HG03460 (cell line): Measurements from ENCODE around the gene AARS2.

Experiments used
- ATAC-seq: cut with Tn5 transposase; IDR thresholded peaks from one replicate; pipeline ENCODE4 v1.9.1; 2021; ENCODE audit not compliant: unreplicated experiment

AARS2 gene

DNA sequence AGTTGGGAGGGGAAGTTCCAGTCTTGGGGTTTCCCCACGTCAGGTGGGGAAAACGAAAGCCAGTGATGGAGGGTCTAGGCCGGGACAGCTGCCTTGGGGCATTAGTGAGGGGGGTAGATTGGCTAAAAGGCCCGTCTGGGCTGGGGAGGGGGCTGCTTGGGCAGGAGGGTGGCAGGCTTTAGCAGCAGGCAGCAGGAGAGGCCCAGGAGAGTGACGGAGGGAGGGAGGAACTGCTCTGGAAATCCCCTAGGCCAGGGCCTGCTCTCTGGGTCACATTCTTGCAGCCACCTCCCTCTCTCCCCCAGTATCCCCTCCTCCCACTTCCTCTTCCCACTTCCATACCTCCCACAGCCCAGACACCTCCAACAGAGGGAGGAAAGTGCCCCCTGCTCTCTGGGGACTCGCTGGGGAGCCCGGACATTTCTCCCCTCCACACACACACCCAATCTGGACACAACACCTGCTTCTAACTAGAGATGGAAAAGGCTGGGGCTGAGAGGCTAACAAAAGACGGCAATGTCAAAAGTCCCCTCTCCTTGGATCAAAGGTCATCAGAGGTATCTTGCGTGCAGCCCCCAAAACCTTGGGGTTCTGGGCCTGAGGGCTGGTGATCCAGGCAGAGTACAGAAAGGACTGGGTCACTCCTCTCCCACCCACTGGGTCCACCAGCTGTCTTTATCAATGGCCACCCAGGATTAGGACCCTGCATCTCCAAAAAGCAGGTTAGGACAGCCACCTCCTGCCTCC, 49.6 kb downstream of the AARS2 start:
- ATAC-seq, result no peak

DNA sequence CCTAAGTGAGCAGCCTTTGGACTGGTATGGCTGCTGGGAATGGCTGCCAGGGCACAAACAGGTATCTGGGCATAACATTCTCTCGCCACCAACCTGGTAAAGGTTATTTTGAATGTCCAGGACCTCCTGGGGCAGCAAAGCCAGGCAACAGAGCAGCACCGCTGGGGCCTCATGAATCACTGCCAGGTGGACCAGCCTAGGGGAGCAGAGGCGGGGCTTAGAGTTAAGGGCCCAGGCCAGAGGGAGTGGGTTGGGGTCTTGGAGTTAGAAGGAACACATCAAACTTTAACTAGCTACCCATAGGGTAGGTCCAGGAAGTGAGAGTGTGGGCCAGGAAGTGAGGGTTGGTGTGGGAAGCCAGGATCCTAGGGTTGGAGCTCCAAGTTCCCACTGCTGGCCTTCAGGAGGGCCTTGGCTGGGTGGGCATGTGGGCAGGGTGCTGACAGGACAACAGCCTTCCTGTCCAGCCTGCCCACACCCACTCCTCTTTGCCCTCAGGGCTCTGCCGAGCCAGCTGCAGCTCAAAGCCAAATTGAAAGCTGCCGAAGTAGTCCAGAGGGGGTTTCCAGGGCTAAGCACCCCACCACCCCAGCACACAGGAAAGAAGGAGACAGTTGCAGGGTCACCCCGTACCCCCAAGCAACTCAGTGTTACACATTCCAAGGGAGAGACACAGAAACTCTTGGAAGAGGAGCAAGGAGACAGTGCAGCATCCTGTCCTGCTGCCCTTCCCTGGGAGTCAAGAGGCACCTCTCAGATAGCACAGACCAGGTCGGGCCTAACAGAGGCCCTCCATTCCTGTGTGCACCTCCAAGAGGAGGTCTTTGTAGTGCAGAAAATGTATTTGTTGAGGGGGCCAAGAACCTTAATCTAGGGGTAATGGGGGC, 50.4 kb downstream of the AARS2 start:
- no peak for ATAC-seq

DNA sequence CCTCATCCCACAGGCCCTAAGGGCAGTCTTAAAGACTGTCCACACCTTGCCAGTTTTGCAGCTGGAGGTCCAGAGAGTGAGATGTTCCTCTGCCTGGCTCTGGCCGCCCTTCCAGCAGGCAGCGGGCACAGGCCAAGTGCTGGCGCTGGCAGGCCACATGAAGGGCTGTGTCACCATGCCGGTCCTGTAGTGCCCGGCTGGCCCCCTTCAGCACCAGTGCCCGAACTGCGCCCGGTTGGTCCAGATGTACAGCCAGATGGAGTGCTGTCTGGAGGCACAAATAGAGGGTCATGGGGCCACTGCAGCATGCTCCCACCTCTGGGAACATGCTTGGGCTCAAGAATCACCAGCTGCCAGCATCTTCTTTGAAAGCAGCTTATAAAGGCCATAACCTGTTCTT, 51.6 kb downstream of the AARS2 start:
- ATAC-seq, result no peak

GRCh38 chr6:44260451-44261297, 52.5 kb downstream of the AARS2 start:
- ATAC-seq, result no peak

- ATAC-seq, result no peak
Measured at GRCh38 chr6:44260011-44260410, 53.1 kb downstream of the AARS2 start.

- no peak for ATAC-seq
Measured at GRCh38 chr6:44258921-44259320, 54.2 kb downstream of the AARS2 start.

DNA sequence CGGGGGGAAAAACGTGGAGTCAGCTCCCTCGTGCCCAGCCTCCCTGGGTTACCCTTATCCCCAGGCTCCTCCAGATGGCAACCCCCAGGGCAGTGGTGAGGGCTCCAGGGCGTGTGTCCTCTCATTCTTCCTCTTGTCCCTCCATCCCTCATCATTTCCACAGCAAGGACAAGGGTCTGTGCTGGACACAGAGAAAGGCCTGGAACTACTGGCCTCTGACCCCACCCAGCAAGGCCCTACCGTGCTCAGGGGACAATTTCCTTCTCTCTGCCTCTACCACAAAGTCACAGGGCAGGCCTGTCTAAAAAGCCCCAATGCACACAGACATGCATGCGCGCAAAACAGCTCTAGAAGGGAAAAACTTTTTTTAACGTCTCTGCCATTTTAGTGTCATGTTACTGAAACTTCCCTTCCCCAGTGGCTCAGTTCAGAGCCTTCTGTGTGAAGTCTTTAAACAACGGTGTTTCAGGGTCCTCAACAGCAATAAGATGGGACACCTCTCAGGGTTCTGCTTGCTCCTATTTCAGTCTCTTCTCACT, 54.8 kb downstream of the AARS2 start:
- ATAC-seq, result no peak

- ATAC-seq, result peak; percentile 22
Measured at GRCh38 chr6:44257753-44258324, 55.3 kb downstream of the AARS2 start.

DNA sequence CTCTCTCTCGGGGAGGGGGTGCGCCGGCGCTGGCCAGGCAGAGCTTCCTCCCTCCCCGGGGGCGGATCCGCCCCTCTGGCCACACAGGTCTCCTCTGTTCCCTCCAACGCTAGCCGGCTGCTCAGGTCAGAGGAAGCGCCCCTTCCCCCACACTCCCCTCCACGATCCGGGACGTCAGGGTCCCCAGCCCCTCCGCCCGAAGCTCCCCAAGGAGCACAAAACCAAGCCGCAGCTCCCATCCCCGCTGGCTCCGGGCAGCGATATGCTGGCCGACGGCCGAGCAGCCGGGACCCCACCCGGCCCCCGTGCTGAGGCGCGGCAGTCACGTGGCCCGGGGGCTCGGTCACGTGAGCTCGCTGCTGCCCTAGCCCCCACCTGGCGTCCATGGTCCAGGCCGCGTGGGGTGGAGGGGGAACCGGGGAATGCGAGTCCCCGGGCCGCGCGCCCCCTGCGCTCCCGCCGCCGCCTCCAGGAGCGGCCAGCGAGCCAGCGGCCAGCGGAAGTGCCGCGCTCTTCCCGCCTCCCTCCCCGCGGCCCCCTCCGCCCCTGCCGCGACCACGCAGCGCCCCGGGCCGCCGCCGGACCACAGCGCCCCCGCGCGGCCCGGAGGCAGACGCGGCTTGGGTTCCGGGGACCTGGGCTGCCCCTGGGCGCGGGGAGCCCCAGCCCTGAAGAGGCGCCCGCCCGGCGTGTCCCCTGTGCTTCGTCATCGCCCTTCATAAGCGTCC, 56.0 kb downstream of the AARS2 start, which contains the start of gene SLC35B2:
SLC35B2 (minus strand) TSS at position 504 of the 728 bp plus-strand sequence; CDS start at position 386, 118 bp downstream.
- ATAC-seq, result peak; percentile 43

GRCh38 chr6:44256775-44257024, 56.4 kb downstream of the AARS2 start:
- no peak for ATAC-seq

DNA sequence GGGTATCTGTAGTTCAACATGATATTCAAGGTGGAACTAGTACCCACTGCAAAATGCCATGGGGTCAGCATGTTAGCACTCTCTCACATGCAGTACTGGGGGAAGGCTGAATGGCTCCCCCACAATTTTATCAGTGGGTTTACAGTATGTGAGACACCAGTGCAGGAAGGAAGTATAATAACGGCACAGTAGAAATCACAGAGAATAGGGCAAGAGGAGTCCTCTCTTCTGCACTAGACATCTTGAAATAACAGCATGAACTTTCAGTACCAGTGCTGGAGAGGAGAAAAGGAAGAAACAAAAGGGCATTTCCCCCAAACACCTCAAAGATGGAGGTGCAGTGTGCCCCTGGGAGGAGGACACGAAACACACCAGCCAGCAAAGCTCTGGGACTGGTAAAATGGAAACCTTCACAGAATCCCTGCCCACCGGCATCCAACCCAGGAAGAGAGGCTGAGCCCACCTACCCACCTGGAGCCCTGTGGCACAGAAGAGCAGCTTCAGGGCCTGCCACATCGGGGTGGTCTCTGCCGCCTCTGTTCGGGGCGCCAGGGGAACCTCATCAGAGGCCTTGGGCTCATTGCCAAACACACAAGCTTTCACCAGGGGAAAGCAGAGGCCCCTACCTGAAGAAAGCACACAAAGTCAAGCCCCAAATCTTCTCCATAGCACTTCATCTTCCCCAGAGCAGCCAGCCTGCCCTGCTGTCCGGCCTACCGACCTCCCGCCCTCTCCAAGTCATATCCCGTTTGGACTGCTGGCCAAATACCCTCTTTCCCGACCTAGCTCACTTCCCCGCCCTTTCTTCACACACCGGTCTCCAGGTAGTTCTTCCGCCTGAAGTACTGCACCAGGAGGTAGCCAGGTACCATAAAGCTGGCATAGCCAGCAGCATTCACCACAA, 57.0 kb downstream of the AARS2 start:
- ATAC-seq, result no peak

DNA sequence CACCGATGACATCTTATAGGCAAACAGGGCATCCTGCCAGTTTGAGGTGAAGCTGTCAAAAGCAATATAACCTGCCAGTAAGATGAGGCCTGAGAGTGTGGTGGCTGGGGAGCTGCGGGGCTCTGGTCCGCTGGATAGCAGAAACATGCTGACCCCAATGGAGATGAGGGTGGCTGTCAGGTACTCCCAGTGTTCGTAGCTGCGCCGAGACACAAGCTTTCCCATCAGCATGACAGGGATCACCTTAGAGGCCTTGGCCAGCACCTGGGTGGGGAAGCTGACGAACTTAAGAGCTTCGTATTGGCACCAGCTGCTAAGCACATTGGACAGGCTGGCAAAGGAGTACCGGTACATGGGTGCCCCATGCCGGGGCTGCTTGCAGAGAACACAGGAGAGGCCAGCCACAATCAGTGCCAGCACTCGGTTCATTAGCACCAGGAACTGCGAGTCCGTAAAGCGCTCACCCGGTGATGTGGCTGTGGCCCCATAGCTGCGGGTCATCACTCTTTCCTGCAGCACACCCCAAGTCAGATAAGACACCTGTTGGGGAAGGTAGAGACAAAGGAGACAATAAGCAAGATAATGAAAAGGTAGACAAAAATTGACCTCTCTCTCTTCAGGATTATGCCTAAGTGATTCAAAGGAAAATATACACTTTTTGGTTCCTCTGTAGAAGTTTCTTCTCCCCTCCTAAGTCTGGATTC, 57.9 kb downstream of the AARS2 start:
- ATAC-seq, result no peak

GRCh38 chr6:44254191-44255104, 58.7 kb downstream of the AARS2 start:
- ATAC-seq, result no peak

DNA sequence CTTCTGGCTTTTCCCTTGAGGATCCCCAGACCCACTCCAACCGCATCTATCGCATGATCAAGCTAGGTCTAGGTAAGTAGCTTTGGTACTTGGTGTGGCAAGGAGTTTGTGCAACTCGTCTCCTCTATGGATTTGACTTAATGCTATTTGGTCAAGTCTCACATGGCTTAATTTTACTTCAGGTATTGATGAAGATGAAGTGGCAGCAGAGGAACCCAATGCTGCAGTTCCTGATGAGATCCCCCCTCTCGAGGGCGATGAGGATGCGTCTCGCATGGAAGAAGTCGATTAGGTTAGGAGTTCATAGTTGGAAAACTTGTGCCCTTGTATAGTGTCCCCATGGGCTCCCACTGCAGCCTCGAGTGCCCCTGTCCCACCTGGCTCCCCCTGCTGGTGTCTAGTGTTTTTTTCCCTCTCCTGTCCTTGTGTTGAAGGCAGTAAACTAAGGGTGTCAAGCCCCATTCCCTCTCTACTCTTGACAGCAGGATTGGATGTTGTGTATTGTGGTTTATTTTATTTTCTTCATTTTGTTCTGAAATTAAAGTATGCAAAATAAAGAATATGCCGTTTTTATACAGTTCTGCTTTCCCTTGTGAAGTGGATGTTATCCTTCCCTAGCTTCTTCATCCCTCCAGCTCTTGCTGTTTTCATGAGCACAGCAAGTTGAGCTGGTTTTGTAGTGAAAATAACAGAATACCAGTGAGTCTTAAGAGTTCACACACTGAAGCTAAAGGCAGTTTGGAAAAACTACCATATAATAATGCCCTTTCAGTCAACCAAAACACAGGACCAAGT, 59.6 kb downstream of the AARS2 start:
- ATAC-seq, result no peak

DNA sequence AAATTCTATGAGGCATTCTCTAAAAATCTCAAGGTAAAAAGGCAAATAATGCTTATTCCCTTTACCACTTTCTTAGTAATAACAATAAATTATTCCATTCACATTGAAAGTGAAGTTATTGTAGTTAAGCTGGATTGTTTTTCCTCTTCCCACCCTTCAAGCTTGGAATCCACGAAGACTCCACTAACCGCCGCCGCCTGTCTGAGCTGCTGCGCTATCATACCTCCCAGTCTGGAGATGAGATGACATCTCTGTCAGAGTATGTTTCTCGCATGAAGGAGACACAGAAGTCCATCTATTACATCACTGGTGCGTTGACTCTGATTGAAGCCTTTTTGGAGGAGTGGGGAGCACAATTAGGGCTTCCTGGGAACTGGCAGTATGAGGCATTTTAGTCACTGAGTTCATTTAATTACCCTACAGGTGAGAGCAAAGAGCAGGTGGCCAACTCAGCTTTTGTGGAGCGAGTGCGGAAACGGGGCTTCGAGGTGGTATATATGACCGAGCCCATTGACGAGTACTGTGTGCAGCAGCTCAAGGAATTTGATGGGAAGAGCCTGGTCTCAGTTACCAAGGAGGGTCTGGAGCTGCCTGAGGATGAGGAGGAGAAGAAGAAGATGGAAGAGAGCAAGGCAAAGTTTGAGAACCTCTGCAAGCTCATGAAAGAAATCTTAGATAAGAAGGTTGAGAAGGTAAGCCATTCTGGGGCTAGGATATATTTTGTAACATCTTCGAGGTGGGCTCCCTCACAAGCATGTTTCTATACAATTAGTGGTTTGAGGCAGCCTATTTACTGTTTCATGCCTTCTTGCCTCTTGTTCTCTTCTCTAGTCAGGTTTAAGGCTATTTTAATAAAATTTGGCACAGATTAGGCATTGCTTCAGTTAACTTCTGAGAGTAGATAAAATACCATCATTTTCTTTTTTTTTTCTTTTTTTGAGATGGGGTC, 61.3 kb downstream of the AARS2 start:
- no peak for ATAC-seq

DNA sequence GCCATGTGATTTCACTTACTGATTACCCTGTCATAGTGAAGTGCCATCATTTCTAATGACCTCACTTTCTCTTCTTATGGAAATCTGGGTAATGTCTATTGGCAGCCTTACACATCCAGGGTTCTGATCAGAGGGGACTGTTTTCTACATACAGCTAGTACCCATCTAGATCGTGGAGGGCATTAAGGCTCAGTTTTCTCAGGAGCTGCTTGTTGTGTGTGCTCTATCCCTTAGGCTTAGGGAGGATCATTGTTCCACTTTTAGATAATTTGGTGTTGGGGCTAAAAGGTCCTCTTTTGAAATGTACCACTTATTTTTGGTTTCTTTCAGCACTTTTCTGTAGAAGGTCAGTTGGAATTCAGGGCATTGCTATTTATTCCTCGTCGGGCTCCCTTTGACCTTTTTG, 62.4 kb downstream of the AARS2 start:
- ATAC-seq, result no peak
